Small intestine (tissue), 7 donors: ENCODE data around the gene LLGL2. TPM values are rescaled to one million over a fixed set of nuclear protein-coding genes. Genes with fewer than 3 reads are reported as not detected.
A peak's percentile ranks its signal among the peaks of the same experiment; 100 is the strongest.

ENCODE experiments used
- DNase-seq, 2 donors: peaks; one replicate each; pipeline versions ENCODE4 v3.0.0 to v3.0.0-alpha.2; 2013
- FAIRE-seq: peaks from 2 replicates; lab custom pipeline; 2012; peaks lifted over from hg19 to GRCh38; lab: Jason Lieb, UNC
- H3K27ac ChIP-seq, 3 donors: one replicate each; pipeline ENCODE4 v1.5.1; 2013; ENCODE audit warnings: low read length in 2 of 3, mild to moderate bottlenecking in 2 of 3, control low read depth in 1 of 3, inconsistent platforms in 1 of 3, low read depth in 1 of 3, moderate library complexity in 1 of 3
- H3K27me3 ChIP-seq, 3 donors: one replicate each; pipeline ENCODE4 v1.6.1; 2013; ENCODE audit warnings: low read length in 3 of 3, inconsistent platforms in 1 of 3; ENCODE audit not compliant: control insufficient read depth in 3 of 3, insufficient read depth in 3 of 3
- H3K36me3 ChIP-seq, 3 donors: one replicate each; pipeline ENCODE4 v1.6.1; 2013; ENCODE audit warnings: low read length in 3 of 3, inconsistent platforms in 1 of 3, low read depth in 1 of 3, mild to moderate bottlenecking in 1 of 3, moderate library complexity in 1 of 3; ENCODE audit not compliant: control insufficient read depth in 3 of 3, insufficient read depth in 2 of 3
- H3K4me1 ChIP-seq, 3 donors: one replicate each; pipeline ENCODE4 v1.6.1; 2013; ENCODE audit warnings: low read length in 2 of 3, inconsistent platforms in 1 of 3, low read depth in 1 of 3, mild to moderate bottlenecking in 1 of 3, moderate library complexity in 1 of 3; ENCODE audit not compliant: control insufficient read depth in 3 of 3, insufficient read depth in 2 of 3
- H3K4me3 ChIP-seq, 3 donors: one replicate each; pipeline ENCODE4 v1.5.1; 2013; ENCODE audit warnings: low read length in 3 of 3, control low read depth in 1 of 3, inconsistent platforms in 1 of 3, low read depth in 1 of 3, mild to moderate bottlenecking in 1 of 3, moderate library complexity in 1 of 3
- H3K9me3 ChIP-seq, 2 donors: one replicate each; pipeline ENCODE4 v1.6.1; 2013; ENCODE audit warnings: low read depth in 1 of 2, low read length in 1 of 2; ENCODE audit not compliant: control insufficient read depth in 2 of 2, insufficient read depth in 1 of 2
- WGBS, 3 donors: extraction: QIAGEN DNeasy Blood & Tissue Kit; methylation state at CpG; one replicate each; pipeline ENCODE4 v1.1.7; 2013; 5-methylcytosine and 5-hydroxymethylcytosine counted together
- polyA plus RNA-seq, 4 donors: library from polyadenylated mRNA; stranded (reverse) in 3 of 4; unstranded in 1 of 4; fragments of 200-250 nt in 3 of 4; fragments of 120-200 nt in 1 of 4; gene quantifications; one replicate each; pipeline versions ENCODE4 v1.2.1 to v1.2.3, GENCODE V29; 2013
- donor health status: healthy with polysubstance abuse.
- donor health status: control.
- donor health status: control.
- donor health status: Bipolar disorder and iron deficiency.
- donor health status: healthy.

The LLGL2 gene
- polyA plus RNA-seq, 4 donors = 140 to 365 (median 244) TPM

DNA sequence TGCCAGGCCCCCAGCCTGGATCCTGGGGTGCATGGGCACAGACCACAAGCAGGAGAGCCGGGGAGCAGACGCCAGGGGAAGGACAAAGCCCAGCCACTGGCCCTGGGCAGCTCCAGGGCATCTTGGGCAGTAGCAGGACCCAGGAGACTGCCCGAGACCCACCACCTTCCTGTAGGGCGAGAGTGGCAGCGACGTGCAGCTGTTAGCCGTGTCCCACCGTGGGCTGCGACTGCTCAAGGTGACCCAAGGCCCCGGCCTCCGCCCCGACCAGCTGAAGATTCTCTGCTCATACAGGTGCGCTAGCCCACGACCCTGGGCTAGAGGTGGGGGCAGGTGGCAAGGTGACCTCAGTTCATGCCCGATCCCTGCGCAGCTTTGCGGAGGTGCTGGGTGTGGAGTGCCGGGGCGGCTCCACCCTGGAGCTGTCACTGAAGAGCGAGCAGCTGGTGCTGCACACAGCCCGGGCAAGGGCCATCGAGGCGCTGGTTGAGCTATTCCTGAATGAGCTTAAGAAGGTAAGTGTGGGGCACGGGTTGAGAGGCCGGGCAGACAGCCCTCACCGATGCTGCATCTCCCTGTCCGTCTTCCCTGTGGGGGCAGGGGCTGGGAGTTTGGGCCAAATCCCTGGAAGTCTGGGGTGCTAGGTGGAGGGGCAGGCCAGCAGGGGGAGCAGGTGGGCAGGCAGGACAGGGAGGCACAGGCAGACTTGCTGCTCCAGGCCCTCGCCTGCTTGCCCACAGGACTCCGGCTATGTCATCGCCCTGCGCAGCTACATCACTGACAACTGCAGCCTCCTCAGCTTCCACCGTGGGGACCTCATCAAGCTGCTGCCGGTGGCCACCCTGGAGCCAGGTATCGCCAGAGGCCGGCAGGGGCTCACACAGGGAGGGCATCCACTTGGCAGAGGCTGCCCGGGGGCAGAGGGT lies 94.3 kb downstream of the LLGL2 start:
- FAIRE-seq = no peak
- peaks cover 0 to 3% of the 10 kb centered on the region in 2 donors for H3K9me3 ChIP-seq
- no peak for DNase-seq
- no peaks in the 10 kb centered on the region for H3K27me3 ChIP-seq
- no peak overlapping the region for H3K4me3 ChIP-seq
- H3K27ac ChIP-seq = peak overlapping the region in 2 of 3 donors; percentile 16 to 47
- 86 to 89% (median 86%) methylated on average over 33 to 36 of the region's 36 CpGs for WGBS, 3 donors
- H3K4me1 ChIP-seq = peaks cover 0 to 48% (median 5%) of the 10 kb centered on the region in 3 donors
- H3K36me3 ChIP-seq = peaks cover 10 to 100% (median 19%) of the 10 kb centered on the region in 3 donors

DNA sequence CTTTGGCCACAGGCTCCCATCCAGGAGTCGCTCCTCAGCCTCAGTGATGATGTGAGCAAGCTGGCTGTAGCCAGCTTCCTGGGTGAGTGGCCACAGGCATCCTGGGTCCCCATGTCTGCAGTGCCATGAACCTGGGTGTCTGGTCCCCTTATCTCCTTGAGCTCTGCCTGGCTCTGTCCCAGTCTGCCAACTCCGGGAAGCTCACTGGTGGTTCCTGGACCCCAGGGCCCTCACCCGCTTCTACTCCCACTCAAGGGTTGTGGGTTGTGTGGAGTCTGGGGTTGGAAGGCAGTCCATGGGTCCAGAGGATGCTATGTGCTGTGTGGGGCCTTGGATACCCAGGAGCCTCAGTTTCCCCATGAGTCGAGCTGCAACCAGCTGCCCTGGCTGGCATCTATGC lies 96.0 kb downstream of the LLGL2 start:
- Histone ChIP-seq H3K27ac (no peak overlapping the region), H3K9me3 (peaks cover 0 to under 1% of the 10 kb centered on the region in 2 donors), H3K4me1 (peaks cover 0 to 34% (median 5%) of the 10 kb centered on the region in 3 donors), H3K27me3 (no peaks in the 10 kb centered on the region), H3K36me3 (peaks cover 23 to 100% (median 34%) of the 10 kb centered on the region in 3 donors), H3K4me3 (no peak overlapping the region)
- no peak for DNase-seq
- 87 to 89% (median 87%) methylated on average over 3 to 4 of the region's 4 CpGs for WGBS, 3 donors
- FAIRE-seq = no peak

DNA sequence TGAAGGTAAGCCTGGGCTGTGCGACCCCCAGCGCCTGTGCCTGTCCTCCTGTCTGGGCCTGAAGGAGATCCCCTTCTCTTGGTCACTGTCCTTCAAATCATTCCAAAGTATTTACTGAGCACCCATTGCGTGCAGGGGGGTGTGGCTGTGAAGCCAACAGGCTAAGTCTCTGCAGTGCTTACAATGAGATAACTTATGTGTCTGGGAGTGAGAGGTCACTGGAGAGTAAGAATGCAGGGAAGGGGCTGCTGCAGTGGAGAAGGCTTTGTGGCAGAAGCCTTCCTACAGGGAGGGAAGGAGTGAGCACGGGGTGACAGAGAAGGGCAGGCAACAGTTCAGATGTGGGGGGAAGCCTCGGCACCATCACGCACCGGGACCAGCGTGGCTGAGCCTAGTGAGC lies 96.6 kb downstream of the LLGL2 start:
- WGBS, 3 donors = 88 to 93% (median 92%) methylated on average over 8 of the region's 8 CpGs
- FAIRE-seq = no peak

DNA sequence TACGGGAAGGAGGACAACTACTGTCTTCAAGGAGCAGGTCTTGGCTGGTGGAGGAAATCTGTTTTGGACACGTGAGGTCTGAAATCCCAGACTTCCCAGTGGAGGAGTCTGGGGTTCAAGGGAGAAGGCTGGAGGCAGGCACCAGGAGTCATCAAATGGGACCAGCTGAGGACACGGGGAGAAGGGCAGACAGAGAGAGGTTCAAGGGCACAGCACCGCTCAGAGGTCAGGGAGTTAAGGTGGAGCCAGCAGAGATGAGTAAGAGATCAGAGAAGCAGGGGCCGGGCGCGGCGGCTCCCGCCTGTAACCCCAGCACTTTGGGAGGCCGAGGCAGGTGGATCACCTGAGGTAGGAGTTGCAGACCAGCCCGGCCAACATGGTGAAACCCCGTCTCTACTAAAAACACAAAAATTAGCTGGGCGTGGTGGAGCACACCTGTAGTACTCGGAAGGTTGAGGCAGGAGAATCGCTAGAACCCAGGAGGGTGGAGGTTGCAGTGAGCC lies 97.3 kb downstream of the LLGL2 start:
- Histone ChIP-seq H3K27ac (no peak overlapping the region), H3K36me3 (peaks cover 27 to 99% (median 40%) of the 10 kb centered on the region in 3 donors), H3K9me3 (no peaks in the 10 kb centered on the region), H3K4me1 (peaks cover 0 to 21% (median 1%) of the 10 kb centered on the region in 3 donors), H3K27me3 (no peaks in the 10 kb centered on the region), H3K4me3 (no peak overlapping the region)
- FAIRE-seq (no peak), DNase-seq (no peak)
- 85 to 88% (median 87%) methylated on average over 15 of the region's 15 CpGs for WGBS, 3 donors

More for the DNA sequence above, 96.6 kb downstream of the LLGL2 start:
- Histone ChIP-seq H3K4me1 (peaks cover 0 to 28% (median 5%) of the 10 kb centered on the region in 3 donors), H3K4me3 (no peak overlapping the region), H3K36me3 (peaks cover 25 to 100% (median 39%) of the 10 kb centered on the region in 3 donors), H3K27me3 (no peaks in the 10 kb centered on the region), H3K9me3 (no peaks in the 10 kb centered on the region), H3K27ac (peak overlapping the region in 1 of 3 donors; percentile 0)
- DNase-seq = no peak

DNA sequence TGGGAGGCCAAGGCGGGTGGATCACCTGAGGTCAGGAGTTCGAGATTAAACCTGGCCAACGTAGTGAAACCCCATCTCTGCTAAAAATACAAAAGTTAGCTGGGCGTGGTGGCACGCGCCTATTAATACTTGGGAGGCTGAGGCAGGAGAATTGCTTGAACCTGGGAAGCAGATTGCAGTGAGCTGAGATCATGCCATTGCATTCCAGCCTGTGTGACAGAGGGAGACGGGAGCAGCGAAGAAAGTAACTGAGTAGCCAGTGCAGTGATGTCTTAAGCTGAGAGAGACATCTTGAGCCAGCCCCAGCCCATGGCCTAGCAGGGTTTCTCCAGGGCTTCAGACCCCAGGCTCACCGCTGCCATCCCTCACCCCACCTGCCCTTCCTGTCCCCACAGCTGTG lies 97.9 kb downstream of the LLGL2 start:
- DNase-seq = no peak
- H3K27ac ChIP-seq = no peak overlapping the region
- FAIRE-seq = no peak
- 90 to 94% (median 91%) methylated on average over 9 of the region's 9 CpGs for WGBS, 3 donors
- no peaks in the 10 kb centered on the region for H3K27me3 ChIP-seq
- peaks cover 0 to 16% (median 0%) of the 10 kb centered on the region in 3 donors for H3K4me1 ChIP-seq
- no peak overlapping the region for H3K4me3 ChIP-seq
- H3K9me3 ChIP-seq = no peaks in the 10 kb centered on the region
- peaks cover 27 to 99% (median 38%) of the 10 kb centered on the region in 3 donors for H3K36me3 ChIP-seq

DNA sequence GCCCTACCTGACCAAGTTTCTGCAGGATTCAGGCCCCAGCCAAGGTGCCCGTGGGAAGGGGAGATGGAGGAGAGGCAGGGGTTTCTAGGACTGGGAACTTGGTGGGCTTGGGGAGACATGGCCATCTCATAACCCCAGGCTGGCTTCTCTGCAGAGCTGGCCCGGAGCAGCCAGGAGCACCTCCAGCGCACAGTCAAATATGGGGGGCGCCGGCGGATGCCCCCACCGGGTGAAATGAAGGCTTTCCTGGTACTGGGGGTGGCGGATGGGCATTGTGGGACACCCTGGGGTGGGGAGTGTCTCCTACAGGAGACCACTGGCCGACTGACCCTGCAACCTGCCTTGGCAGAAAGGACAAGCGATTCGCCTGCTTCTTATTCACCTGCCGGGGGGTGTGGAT lies 98.5 kb downstream of the LLGL2 start:
- Histone ChIP-seq H3K4me3 (no peak overlapping the region), H3K36me3 (peaks cover 27 to 99% (median 36%) of the 10 kb centered on the region in 3 donors), H3K9me3 (no peaks in the 10 kb centered on the region), H3K27me3 (no peaks in the 10 kb centered on the region), H3K27ac (no peak overlapping the region), H3K4me1 (peaks cover 0 to 9% (median 0%) of the 10 kb centered on the region in 3 donors)
- DNase-seq (no peak), FAIRE-seq (no peak)
- 90 to 93% (median 92%) methylated on average over 12 of the region's 12 CpGs for WGBS, 3 donors

Other genes with a start within 250 kb of the LLGL2 start
- 10 to 100 TPM; 11.4 to 15.6 (median 12.7) TPM for gene SLC25A19, start 236.3 kb upstream of the LLGL2 start, polyA plus RNA-seq
- 10 to 100 TPM; 65.6 to 73.5 (median 68.0) TPM for gene GRB2, start 120.0 kb upstream of the LLGL2 start, polyA plus RNA-seq
- 10 to 100 TPM; 41.8 to 87.7 (median 60.3) TPM for gene TMEM94, start 69.1 kb upstream of the LLGL2 start, polyA plus RNA-seq
- 10 to 100 TPM in 2 of 4 donors, 1 to 10 TPM in 2; 7.6 to 15.6 (median 10.9) TPM for gene CASKIN2, start 10.2 kb upstream of the LLGL2 start, polyA plus RNA-seq
- 10 to 100 TPM; 35.5 to 91.1 (median 69.4) TPM for gene TSEN54, start 9.2 kb upstream of the LLGL2 start, polyA plus RNA-seq
- 1,000 to 10,000 TPM in 2 of 4 donors, 100 to 1,000 TPM in 2; 279 to 3,618 (median 1,437) TPM for gene MYO15B, start 62.1 kb downstream of the LLGL2 start, polyA plus RNA-seq
- 100 to 1,000 TPM in 1 of 4 donors, 10 to 100 TPM in 3; 10.4 to 114 (median 52.9) TPM for gene SMIM5, start 107.7 kb downstream of the LLGL2 start, polyA plus RNA-seq
- gene RECQL5, start 141.5 kb downstream of the LLGL2 start, polyA plus RNA-seq = 10 to 100 TPM; 14.6 to 41.2 (median 17.9) TPM
- gene SAP30BP, start 141.6 kb downstream of the LLGL2 start, polyA plus RNA-seq = 10 to 100 TPM; 52.6 to 92.7 (median 75.0) TPM
- gene ITGB4, start 195.8 kb downstream of the LLGL2 start, polyA plus RNA-seq = 100 to 1,000 TPM in 3 of 4 donors, 10 to 100 TPM in 1; 37.4 to 288 (median 155) TPM
- gene GALK1, start 239.5 kb downstream of the LLGL2 start, polyA plus RNA-seq = 100 to 1,000 TPM in 1 of 4 donors, 10 to 100 TPM in 3; 43.4 to 116 (median 81.4) TPM